ENCODE measurements around the gene DEUP1. TPM values are rescaled to one million over a fixed set of nuclear protein-coding genes. Genes with fewer than 3 reads are reported as not detected.

Gene DEUP1
- total RNA-seq, 3 donors from 2014 or later (not counting 1 experiment from before 2014, with no cell fraction given): not detected

DNA sequence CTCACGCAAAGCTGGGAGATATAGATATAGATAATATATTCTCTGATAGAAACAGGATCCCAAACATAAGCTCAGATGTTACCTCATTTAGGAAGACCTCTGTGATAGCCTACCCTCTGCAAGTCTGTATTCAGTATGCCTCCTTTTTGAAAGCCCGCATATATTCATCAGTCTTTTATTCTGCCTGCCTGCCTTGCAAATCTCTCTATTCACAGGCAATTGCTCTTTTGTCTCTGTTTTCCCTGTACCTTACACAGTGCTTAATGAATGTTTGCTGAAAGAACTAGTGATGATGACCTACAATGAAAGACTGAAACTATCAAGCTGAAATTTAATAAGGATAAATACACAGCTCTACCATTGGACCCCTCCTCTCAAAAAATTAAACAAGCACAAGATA lies 18.4 kb downstream of the DEUP1 start:
- ATAC-seq: no peak
- Histone ChIP-seq H3K27me3 (ENCODE audit: control insufficient read depth, insufficient read depth, low read length) (no peaks in the 10 kb centered on the region), H3K9me3 (ENCODE audit: control insufficient read depth, insufficient read depth, low read length) (no peaks in the 10 kb centered on the region), H3K4me3 (ENCODE audit: low read length) (no peak overlapping the region), H3K36me3 (ENCODE audit: control insufficient read depth, insufficient read depth, low read length) (no peaks in the 10 kb centered on the region), H3K27ac (ENCODE audit: low read length) (no peak overlapping the region), H3K4me1 (ENCODE audit: control insufficient read depth, insufficient read depth, low read length) (no peaks in the 10 kb centered on the region)
- H3K9me3 Mint-ChIP-seq: peaks cover 2 to 3% of the 10 kb centered on the region in 2 donors
- H3K27me3 Mint-ChIP-seq (ENCODE audit: low read depth in 2 of 2): no peaks in the 10 kb centered on the region
- TF ChIP-seq, protein P1, sequence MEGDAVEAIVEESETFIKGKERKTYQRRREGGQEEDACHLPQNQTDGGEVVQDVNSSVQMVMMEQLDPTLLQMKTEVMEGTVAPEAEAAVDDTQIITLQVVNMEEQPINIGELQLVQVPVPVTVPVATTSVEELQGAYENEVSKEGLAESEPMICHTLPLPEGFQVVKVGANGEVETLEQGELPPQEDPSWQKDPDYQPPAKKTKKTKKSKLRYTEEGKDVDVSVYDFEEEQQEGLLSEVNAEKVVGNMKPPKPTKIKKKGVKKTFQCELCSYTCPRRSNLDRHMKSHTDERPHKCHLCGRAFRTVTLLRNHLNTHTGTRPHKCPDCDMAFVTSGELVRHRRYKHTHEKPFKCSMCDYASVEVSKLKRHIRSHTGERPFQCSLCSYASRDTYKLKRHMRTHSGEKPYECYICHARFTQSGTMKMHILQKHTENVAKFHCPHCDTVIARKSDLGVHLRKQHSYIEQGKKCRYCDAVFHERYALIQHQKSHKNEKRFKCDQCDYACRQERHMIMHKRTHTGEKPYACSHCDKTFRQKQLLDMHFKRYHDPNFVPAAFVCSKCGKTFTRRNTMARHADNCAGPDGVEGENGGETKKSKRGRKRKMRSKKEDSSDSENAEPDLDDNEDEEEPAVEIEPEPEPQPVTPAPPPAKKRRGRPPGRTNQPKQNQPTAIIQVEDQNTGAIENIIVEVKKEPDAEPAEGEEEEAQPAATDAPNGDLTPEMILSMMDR (IDR thresholded peaks at IDR 0.05): no peak
- H3K4me1 Mint-ChIP-seq: no peaks in the 10 kb centered on the region
- intact Hi-C loops (cut with micrococcal nuclease): no loop called here
- no peak for DNase-seq
- H3K4me3 Mint-ChIP-seq: no peak overlapping the region
- no peak overlapping the region for H3K27ac Mint-ChIP-seq
- 100% methylated on average over 1 of the region's 2 CpGs for WGBS (ENCODE audit: insufficient coverage)
- H3K36me3 Mint-ChIP-seq: no peaks in the 10 kb centered on the region

DNA sequence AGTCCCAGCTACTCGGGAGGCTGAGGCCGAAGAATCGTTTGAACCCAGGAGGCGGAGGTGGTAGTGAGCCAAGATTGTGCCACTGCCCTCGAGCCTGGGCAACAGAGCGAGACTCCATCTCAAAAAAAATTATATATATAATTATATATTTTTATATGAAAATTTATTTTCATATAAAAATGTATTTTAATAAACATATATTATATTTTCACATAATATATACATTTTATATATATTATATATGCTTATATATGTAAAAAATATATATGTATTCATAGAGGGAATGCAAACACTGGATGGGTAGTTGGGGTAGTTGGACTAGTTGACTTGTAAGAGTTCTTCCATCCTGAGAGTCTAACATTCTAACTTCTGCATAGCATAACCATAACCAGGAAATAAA lies 20.3 kb downstream of the DEUP1 start:
- no peaks in the 10 kb centered on the region for H3K4me1 Mint-ChIP-seq
- no peak overlapping the region for H3K4me3 Mint-ChIP-seq
- no peak for ATAC-seq
- 94% methylated on average over 4 of the region's 6 CpGs for WGBS (ENCODE audit: insufficient coverage)
- Histone ChIP-seq H3K27ac (ENCODE audit: low read length) (no peak overlapping the region), H3K4me1 (ENCODE audit: control insufficient read depth, insufficient read depth, low read length) (no peaks in the 10 kb centered on the region), H3K36me3 (ENCODE audit: control insufficient read depth, insufficient read depth, low read length) (no peaks in the 10 kb centered on the region), H3K4me3 (ENCODE audit: low read length) (no peak overlapping the region), H3K9me3 (ENCODE audit: control insufficient read depth, insufficient read depth, low read length) (no peaks in the 10 kb centered on the region), H3K27me3 (ENCODE audit: control insufficient read depth, insufficient read depth, low read length) (no peaks in the 10 kb centered on the region)
- H3K36me3 Mint-ChIP-seq: no peaks in the 10 kb centered on the region
- TF ChIP-seq, protein P1 (IDR thresholded peaks at IDR 0.05): no peak
- H3K27me3 Mint-ChIP-seq (ENCODE audit: low read depth in 2 of 2): no peaks in the 10 kb centered on the region
- DNase-seq: no peak
- intact Hi-C loops (cut with micrococcal nuclease): no loop called here
- no peak overlapping the region for H3K27ac Mint-ChIP-seq
- H3K9me3 Mint-ChIP-seq: peaks cover 3 to 8% of the 10 kb centered on the region in 2 donors

DNA sequence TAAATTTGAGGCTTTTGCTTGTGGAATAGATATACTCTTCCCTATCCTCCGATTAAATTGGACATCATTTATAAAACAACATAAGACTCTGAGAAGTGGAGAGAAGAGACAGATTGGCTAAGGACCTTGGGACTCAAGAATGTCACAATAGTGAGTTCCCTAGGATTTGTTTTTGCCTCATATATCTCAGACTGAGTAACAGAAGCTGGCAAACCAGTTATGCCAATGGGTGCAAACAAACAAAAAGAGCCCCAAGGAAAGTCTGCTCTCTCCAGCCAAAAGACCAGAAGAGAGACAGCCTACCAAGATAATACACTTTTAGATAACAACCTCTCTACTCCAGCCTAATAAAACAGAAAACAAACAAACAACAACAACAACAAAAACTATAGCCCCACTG lies 28.9 kb downstream of the DEUP1 start:
- H3K9me3 ChIP-seq (ENCODE audit: control insufficient read depth, insufficient read depth, low read length): no peaks in the 10 kb centered on the region
- ATAC-seq (no peak), DNase-seq (no peak)
- TF ChIP-seq, protein P1 (IDR thresholded peaks at IDR 0.05): no peak
- peaks cover 10% of the 10 kb centered on the region for H3K36me3 Mint-ChIP-seq
- H3K4me3 Mint-ChIP-seq: no peak overlapping the region
- WGBS (ENCODE audit: insufficient coverage): no CpG with 5 or more reads among the region's 1 CpG
- H3K4me1 Mint-ChIP-seq: no peaks in the 10 kb centered on the region
- intact Hi-C loops (cut with micrococcal nuclease): no loop called here
- H3K9me3 Mint-ChIP-seq: peaks cover 4 to 7% of the 10 kb centered on the region in 2 donors
- H3K27ac ChIP-seq (ENCODE audit: low read length): no peak overlapping the region
- H3K27ac Mint-ChIP-seq: no peak overlapping the region
- no peak overlapping the region for H3K4me3 ChIP-seq (ENCODE audit: low read length)
- H3K27me3 Mint-ChIP-seq (ENCODE audit: low read depth in 2 of 2): no peaks in the 10 kb centered on the region
- H3K36me3 ChIP-seq (ENCODE audit: control insufficient read depth, insufficient read depth, low read length): no peaks in the 10 kb centered on the region
- no peaks in the 10 kb centered on the region for H3K27me3 ChIP-seq (ENCODE audit: control insufficient read depth, insufficient read depth, low read length)
- H3K4me1 ChIP-seq (ENCODE audit: control insufficient read depth, insufficient read depth, low read length): no peaks in the 10 kb centered on the region

DNA sequence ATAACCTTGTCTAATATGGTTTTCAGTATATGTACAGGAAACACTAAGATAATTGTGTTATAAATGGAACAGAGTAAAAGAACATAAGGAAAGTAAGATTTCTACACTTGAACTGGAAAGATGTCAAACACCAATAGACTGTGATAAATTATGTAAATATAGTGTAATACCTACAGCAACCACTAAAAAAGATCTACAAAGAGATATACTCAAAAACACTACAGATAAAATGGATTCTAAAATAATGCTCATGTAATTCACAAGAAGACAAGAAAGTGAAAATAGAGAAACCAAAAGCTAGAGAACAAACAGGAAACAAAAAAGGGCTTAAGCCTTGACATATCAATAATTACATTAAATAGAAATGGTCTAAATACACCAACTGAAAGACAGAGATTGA lies 30.9 kb downstream of the DEUP1 start:
- Mint-ChIP-seq H3K27ac (no peak overlapping the region), H3K4me1 (no peaks in the 10 kb centered on the region), H3K9me3 (peaks cover 3 to 7% of the 10 kb centered on the region in 2 donors), H3K4me3 (no peak overlapping the region), H3K27me3 (ENCODE audit: low read depth in 2 of 2) (no peaks in the 10 kb centered on the region), H3K36me3 (peaks cover 10% of the 10 kb centered on the region)
- no peaks in the 10 kb centered on the region for H3K4me1 ChIP-seq (ENCODE audit: control insufficient read depth, insufficient read depth, low read length)
- intact Hi-C loops (cut with micrococcal nuclease): no loop called here
- H3K36me3 ChIP-seq (ENCODE audit: control insufficient read depth, insufficient read depth, low read length): no peaks in the 10 kb centered on the region
- H3K27ac ChIP-seq (ENCODE audit: low read length): no peak overlapping the region
- H3K9me3 ChIP-seq (ENCODE audit: control insufficient read depth, insufficient read depth, low read length): no peaks in the 10 kb centered on the region
- DNase-seq (no peak), ATAC-seq (no peak)
- no peaks in the 10 kb centered on the region for H3K27me3 ChIP-seq (ENCODE audit: control insufficient read depth, insufficient read depth, low read length)
- TF ChIP-seq, protein P1 (IDR thresholded peaks at IDR 0.05): no peak
- H3K4me3 ChIP-seq (ENCODE audit: low read length): no peak overlapping the region

All from natural killer cell (primary cell).